Muscle layer of colon (tissue), 2 donors: ENCODE results near the gene ACKR1.

Source experiments
- H3K27ac ChIP-seq: one replicate; pipeline ENCODE4 v1.7.0; 2013; ENCODE audit warnings: low read depth, mild to moderate bottlenecking, low read length, moderate library complexity
- H3K27me3 ChIP-seq, 2 donors: one replicate each; pipeline ENCODE4 v1.7.0; 2013; ENCODE audit warnings: low read length in 2 of 2, mild to moderate bottlenecking in 2 of 2; ENCODE audit not compliant: insufficient read depth in 2 of 2, control insufficient read depth in 1 of 2
- H3K36me3 ChIP-seq: one replicate; pipeline ENCODE4 v1.7.0; 2013; ENCODE audit warnings: mild to moderate bottlenecking, low read length; ENCODE audit not compliant: insufficient read depth
- H3K4me1 ChIP-seq: one replicate; pipeline ENCODE4 v1.7.0; 2013; ENCODE audit warnings: mild to moderate bottlenecking, low read length; ENCODE audit not compliant: insufficient read depth
- H3K4me3 ChIP-seq, 2 donors: one replicate each; pipeline ENCODE4 v1.7.0; 2013; ENCODE audit warnings: low read length in 2 of 2, low read depth in 1 of 2, mild to moderate bottlenecking in 1 of 2, moderate library complexity in 1 of 2
- H3K9ac ChIP-seq: one replicate; pipeline ENCODE4 v1.7.0; 2013; ENCODE audit warnings: low read length
- H3K9me3 ChIP-seq: one replicate; pipeline ENCODE4 v1.7.0; 2013; ENCODE audit warnings: mild to moderate bottlenecking, low read length
- donor health status: abdominal sarcoma.
- donor health status: Adenocarcinoma of cecum.

ACKR1 gene

GRCh38 chr1:159229896-159230295 lies 25.2 kb downstream of the ACKR1 start:
- H3K9ac ChIP-seq = no peak overlapping the region
- H3K9me3 ChIP-seq = no peaks in the 10 kb centered on the region
- no peak overlapping the region for H3K4me3 ChIP-seq
- no peaks in the 10 kb centered on the region for H3K36me3 ChIP-seq
- no peaks in the 10 kb centered on the region for H3K4me1 ChIP-seq
- no peaks in the 10 kb centered on the region for H3K27me3 ChIP-seq
- no peak overlapping the region for H3K27ac ChIP-seq

GRCh38 chr1:159239551-159240220 lies 35.0 kb downstream of the ACKR1 start:
- H3K36me3 ChIP-seq = no peaks in the 10 kb centered on the region
- H3K4me1 ChIP-seq = no peaks in the 10 kb centered on the region
- H3K4me3 ChIP-seq = no peak overlapping the region
- H3K27me3 ChIP-seq = no peaks in the 10 kb centered on the region
- no peak overlapping the region for H3K27ac ChIP-seq
- H3K9me3 ChIP-seq = no peaks in the 10 kb centered on the region
- no peak overlapping the region for H3K9ac ChIP-seq

- no peaks in the 10 kb centered on the region for H3K27me3 ChIP-seq
- H3K4me3 ChIP-seq = no peak overlapping the region
- H3K36me3 ChIP-seq = no peaks in the 10 kb centered on the region
- H3K9me3 ChIP-seq = no peaks in the 10 kb centered on the region
- no peak overlapping the region for H3K27ac ChIP-seq
- H3K9ac ChIP-seq = no peak overlapping the region
- H3K4me1 ChIP-seq = no peaks in the 10 kb centered on the region
Observed at GRCh38 chr1:159247266-159247665, 42.6 kb downstream of the ACKR1 start.

GRCh38 chr1:159248311-159248710 lies 43.6 kb downstream of the ACKR1 start:
- no peaks in the 10 kb centered on the region for H3K36me3 ChIP-seq
- H3K9ac ChIP-seq = no peak overlapping the region
- H3K4me1 ChIP-seq = no peaks in the 10 kb centered on the region
- H3K27ac ChIP-seq = no peak overlapping the region
- H3K9me3 ChIP-seq = no peaks in the 10 kb centered on the region
- no peaks in the 10 kb centered on the region for H3K27me3 ChIP-seq
- H3K4me3 ChIP-seq = no peak overlapping the region

GRCh38 chr1:159250638-159251216 lies 46.1 kb downstream of the ACKR1 start:
- no peaks in the 10 kb centered on the region for H3K36me3 ChIP-seq
- no peaks in the 10 kb centered on the region for H3K4me1 ChIP-seq
- no peak overlapping the region for H3K9ac ChIP-seq
- no peaks in the 10 kb centered on the region for H3K9me3 ChIP-seq
- no peak overlapping the region for H3K4me3 ChIP-seq
- no peak overlapping the region for H3K27ac ChIP-seq
- H3K27me3 ChIP-seq = no peaks in the 10 kb centered on the region
